Chondrocyte (in vitro differentiated cells): ENCODE measurements around the gene REPS2. TPM values are rescaled to one million over a fixed set of nuclear protein-coding genes. Genes with fewer than 3 reads are reported as not detected.

ENCODE experiments used
- DNase-seq: peaks from one replicate; pipeline ENCODE4 v3.0.0; 2021; ENCODE audit warnings: mixed read lengths, low spot score
- H3K27ac Mint-ChIP-seq: one replicate; pipeline ENCODE4 v1.8.0; 2021; ENCODE audit warnings: mild to moderate bottlenecking, moderate library complexity, mixed read lengths; ENCODE audit not compliant: unreplicated experiment
- H3K27me3 Mint-ChIP-seq: 2 replicates; pipeline ENCODE4 v1.8.0; 2021; ENCODE audit warnings: low read depth, mixed read lengths
- H3K36me3 Mint-ChIP-seq: 2 replicates; pipeline ENCODE4 v1.8.0; 2021; ENCODE audit warnings: low read depth, mixed read lengths
- H3K4me1 Mint-ChIP-seq: 2 replicates; pipeline ENCODE4 v1.8.0; 2021; ENCODE audit warnings: low read depth, mild to moderate bottlenecking, mixed read lengths
- H3K4me3 Mint-ChIP-seq: one replicate; pipeline ENCODE4 v1.8.0; 2021; ENCODE audit warnings: mild to moderate bottlenecking, moderate library complexity, mixed read lengths; ENCODE audit not compliant: unreplicated experiment
- H3K9me3 Mint-ChIP-seq: 2 replicates; pipeline ENCODE4 v1.8.0; 2021; ENCODE audit warnings: low read depth, mixed read lengths
- total RNA-seq: library from RNA; stranded (reverse); gene quantifications from 3 replicates; pipeline ENCODE4 v1.2.1, GENCODE V29; 2021
- TF ChIP-seq, protein P1 (sequence below): fragments of 200-600 bp; sonication (generic); IDR thresholded peaks from 2 replicates; pipeline ENCODE4 v1.5.0; 2021; ENCODE audit warnings: antibody characterized with exemption, mild to moderate bottlenecking, moderate library complexity

REPS2 gene
- total RNA-seq, 1 donor from 2014 or later: 2.4 TPM

DNA sequence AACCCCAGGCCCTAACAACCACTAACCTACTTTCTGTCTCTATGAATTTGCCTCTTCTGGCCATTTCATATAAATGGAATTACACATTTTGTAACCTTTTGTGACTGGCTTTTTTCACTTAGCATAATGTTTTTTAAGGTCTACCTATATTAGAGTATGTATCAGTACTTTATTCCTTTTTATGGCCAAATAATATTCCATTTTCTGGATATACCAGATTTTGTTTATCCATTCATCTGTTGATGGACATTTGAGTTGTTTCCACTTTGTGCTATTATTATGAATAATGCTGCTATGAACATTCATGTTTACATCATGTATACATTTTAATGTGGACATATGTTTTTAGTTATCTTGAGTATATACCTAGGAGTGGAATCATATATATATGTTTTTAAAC is 35.5 kb downstream of the REPS2 start:
- peaks cover 11% of the 10 kb centered on the region for H3K27me3 Mint-ChIP-seq
- DNase-seq: no peak
- TF ChIP-seq, protein P1, sequence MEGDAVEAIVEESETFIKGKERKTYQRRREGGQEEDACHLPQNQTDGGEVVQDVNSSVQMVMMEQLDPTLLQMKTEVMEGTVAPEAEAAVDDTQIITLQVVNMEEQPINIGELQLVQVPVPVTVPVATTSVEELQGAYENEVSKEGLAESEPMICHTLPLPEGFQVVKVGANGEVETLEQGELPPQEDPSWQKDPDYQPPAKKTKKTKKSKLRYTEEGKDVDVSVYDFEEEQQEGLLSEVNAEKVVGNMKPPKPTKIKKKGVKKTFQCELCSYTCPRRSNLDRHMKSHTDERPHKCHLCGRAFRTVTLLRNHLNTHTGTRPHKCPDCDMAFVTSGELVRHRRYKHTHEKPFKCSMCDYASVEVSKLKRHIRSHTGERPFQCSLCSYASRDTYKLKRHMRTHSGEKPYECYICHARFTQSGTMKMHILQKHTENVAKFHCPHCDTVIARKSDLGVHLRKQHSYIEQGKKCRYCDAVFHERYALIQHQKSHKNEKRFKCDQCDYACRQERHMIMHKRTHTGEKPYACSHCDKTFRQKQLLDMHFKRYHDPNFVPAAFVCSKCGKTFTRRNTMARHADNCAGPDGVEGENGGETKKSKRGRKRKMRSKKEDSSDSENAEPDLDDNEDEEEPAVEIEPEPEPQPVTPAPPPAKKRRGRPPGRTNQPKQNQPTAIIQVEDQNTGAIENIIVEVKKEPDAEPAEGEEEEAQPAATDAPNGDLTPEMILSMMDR: no peak

DNA sequence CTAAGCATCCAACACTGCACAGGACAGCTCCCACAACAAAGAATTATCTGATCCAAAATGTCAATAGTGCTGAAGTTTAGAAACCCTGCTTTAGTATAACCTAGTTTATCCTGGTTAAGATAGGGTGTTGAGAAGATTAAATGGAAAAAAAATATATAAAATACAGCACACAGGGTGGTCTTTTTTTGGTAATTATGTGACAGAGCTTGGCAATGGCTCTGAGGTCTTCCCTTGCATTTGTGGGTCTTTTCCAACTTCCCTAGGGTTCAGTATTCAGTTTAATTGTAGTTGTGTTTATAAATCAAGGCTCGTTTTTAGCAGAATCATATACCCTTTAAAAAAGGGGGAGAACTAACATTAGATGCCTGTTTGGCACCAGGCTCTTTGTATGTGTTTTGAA is 36.6 kb downstream of the REPS2 start:
- peaks cover 2% of the 10 kb centered on the region for H3K4me1 Mint-ChIP-seq
- H3K36me3 Mint-ChIP-seq: no peaks in the 10 kb centered on the region
- TF ChIP-seq, protein P1: no peak
- H3K4me3 Mint-ChIP-seq: no peak overlapping the region
- no peak for DNase-seq
- H3K27ac Mint-ChIP-seq: no peak overlapping the region
- peaks cover 11% of the 10 kb centered on the region for H3K27me3 Mint-ChIP-seq
- H3K9me3 Mint-ChIP-seq: peaks cover 5% of the 10 kb centered on the region

More for the DNA sequence above, 35.5 kb downstream of the REPS2 start:
- peaks cover 2% of the 10 kb centered on the region for H3K4me1 Mint-ChIP-seq
- H3K36me3 Mint-ChIP-seq: no peaks in the 10 kb centered on the region
- peaks cover 5% of the 10 kb centered on the region for H3K9me3 Mint-ChIP-seq
- H3K4me3 Mint-ChIP-seq: no peak overlapping the region
- H3K27ac Mint-ChIP-seq: no peak overlapping the region

DNA sequence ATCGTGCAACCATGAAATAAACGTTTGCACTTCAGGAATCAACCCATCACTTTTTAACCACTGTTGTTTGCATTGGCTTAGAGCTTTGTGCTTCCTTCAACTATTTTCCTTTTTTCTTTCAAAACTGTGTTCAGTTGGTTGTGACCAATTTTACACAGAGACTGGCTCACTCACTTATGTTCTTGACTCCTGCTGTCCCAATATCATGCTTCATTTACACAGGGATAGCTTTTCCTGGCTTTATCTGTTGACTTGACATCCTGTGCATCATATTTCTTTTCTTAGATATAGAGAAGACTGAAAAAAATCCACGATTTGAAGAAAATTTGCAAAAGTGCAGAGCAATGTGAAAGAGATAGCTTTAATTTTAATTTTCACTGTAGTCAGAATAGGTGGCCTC is 38.8 kb downstream of the REPS2 start:
- Mint-ChIP-seq H3K36me3 (no peaks in the 10 kb centered on the region), H3K4me3 (no peak overlapping the region), H3K27me3 (peaks cover 17% of the 10 kb centered on the region), H3K4me1 (no peaks in the 10 kb centered on the region), H3K27ac (no peak overlapping the region), H3K9me3 (peaks cover 5% of the 10 kb centered on the region)
- DNase-seq: no peak
- TF ChIP-seq, protein P1: no peak

DNA sequence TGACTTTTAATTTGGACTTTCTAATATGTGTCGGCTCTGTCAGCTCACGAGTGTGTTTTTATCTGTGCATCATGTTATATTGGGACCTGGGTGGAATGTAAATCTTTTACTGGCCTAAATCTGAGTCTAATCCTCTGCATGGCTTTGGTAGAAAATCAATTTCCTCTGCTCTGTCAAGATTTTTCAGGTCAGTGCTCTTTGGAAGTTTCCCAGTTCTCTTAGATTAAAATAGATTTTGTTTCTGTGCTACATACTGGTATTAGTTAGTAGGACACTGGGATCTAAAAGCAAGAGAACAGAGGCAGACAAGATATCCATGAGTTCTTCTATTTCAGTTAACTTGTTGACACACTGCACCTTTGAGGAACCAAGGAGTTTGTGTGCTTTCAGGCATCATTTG is 39.7 kb downstream of the REPS2 start:
- H3K4me3 Mint-ChIP-seq: no peak overlapping the region

DNA sequence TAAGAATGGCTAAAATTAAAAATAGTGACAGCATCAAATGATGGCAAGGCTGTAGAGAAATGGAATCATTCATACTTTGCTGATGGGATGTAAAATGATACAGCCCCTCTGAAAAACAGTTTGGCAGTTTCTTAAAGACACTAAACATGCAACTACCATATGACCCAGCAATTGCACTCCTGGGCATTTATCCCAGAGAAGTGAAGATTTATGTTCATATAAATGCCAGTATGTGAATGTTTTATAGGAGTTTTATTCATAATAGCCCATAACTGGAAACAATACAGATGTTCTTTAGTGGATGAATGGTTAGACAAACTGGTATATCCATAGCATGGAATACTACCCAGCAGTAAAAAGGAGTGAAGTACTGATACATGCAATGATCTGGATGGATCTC is 43.3 kb downstream of the REPS2 start:
- DNase-seq: no peak
- Mint-ChIP-seq H3K27ac (no peak overlapping the region), H3K4me1 (no peaks in the 10 kb centered on the region), H3K27me3 (peaks cover 15% of the 10 kb centered on the region), H3K36me3 (no peaks in the 10 kb centered on the region), H3K9me3 (no peaks in the 10 kb centered on the region), H3K4me3 (no peak overlapping the region)
- TF ChIP-seq, protein P1: no peak

More for the DNA sequence above, 39.7 kb downstream of the REPS2 start:
- H3K4me1 Mint-ChIP-seq: no peaks in the 10 kb centered on the region
- H3K9me3 Mint-ChIP-seq: peaks cover 5% of the 10 kb centered on the region
- H3K27ac Mint-ChIP-seq: no peak overlapping the region
- DNase-seq: no peak
- H3K27me3 Mint-ChIP-seq: peaks cover 17% of the 10 kb centered on the region
- no peaks in the 10 kb centered on the region for H3K36me3 Mint-ChIP-seq
- TF ChIP-seq, protein P1: no peak
